HG03060 (cell line): ENCODE measurements around the gene ENO1.
A peak's percentile ranks its signal among the peaks of the same experiment; 100 is the strongest.
"Not testable (repeated sequence)": the region's sequence is repeated elsewhere in the genome, so short reads cannot be mapped to it uniquely, and the experiment has no call there.

ENCODE experiments used
- ATAC-seq: cut with Tn5 transposase; IDR thresholded peaks from one replicate; pipeline ENCODE4 v1.9.1; 2021; ENCODE audit warnings: low read depth, moderate number of reproducible peaks; ENCODE audit not compliant: unreplicated experiment

ENO1 gene

GRCh38 chr1:8848663-8849386 is 29.7 kb downstream of the ENO1 start:
- ATAC-seq: no peak

GRCh38 chr1:8847990-8848389 is 30.5 kb downstream of the ENO1 start:
- ATAC-seq: no peak

DNA sequence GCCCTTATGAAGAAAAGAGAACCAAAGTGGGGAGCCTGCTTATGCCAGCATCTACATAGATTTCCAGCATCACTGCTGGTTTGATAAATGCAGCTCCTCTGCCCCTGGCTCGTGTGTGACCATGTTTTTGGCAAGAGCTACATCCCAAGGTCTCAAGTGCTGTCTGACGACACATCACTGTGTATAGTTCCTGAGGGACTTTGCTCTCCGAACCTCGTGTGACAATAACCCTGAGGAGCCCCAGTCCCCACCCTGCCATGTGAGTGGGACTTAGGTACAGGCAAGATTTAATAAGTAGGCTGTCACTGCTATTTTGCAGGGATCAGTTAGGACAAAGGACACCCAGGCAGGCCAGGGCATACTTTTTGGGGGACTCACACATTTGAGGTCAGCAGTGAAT is 32.2 kb downstream of the ENO1 start:
- no peak for ATAC-seq

DNA sequence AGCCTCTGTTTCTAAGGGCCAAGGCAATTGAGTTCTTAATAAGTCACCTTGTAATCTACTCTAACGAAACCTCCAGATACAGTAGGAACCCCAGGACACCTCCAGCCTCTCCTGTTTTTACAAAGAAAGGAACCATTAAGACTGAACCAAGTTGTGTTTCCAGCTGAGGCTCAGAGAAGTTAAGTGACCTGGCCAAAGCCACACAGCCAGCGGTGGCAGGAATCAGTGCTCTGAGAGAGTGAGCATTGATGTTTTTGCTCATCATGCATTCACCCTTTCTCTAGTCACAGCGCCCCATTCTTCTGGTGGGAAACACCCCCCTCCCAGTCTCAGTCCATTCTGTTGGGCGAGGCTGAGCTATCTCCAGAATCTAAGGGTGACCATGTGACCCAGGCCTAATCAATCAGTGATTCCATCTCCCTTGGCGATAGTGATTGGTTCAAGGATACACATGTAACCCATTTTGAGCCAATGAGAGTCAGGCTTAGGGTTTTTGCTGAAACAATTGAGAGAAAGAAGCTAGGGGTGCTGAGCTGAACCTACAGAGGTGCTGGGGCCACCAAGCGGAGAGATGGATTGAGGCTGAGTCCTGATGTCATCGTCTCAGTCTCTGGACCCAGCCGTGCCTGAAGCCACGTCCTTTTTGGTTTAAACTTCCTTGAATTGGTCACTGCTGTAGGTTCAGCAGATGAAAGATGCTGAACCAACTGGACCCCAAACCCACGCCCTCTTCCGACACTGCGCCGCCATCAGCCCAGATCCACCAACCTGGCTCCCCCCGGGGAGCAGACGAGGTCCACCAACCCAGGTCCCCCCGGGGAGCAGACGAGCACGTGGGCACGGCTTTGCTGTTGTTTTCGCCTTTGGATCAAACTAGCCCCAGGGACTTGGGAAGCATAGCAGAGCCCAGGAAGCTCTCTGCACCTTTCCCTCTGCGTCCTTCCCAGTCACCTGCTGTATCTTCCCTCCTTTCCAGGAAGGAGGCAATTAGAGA is 33.1 kb downstream of the ENO1 start:
- ATAC-seq: no peak

DNA sequence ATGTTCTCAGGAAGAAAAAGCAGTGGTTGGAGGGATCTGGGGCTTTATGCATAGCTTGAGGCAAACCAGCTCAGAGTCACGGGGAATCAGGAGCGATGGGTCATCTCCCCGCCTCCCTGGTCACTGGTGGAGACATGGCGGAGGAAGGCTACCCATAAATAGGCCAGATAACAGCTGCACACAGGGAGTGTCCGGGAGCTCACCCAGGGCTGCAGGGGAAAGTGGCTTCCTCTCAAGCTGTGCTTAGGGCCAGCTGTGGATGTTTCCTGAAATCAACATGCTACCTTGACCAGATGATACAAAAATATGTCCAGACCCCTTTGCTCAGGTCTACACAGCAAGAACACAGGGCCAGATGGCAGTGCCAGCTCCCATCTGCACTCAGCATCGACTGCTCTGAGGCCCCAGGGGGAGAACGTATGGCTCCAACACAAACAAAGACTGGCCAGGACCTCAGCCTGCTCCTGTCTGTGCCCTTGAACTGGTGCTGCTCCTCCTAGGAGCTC is 33.9 kb downstream of the ENO1 start:
- no peak for ATAC-seq

GRCh38 chr1:8841395-8841794 is 37.1 kb downstream of the ENO1 start:
- ATAC-seq: no peak

- no peak for ATAC-seq
Observed at GRCh38 chr1:8839990-8840389, 38.5 kb downstream of the ENO1 start.

GRCh38 chr1:8835941-8836643 is 42.4 kb downstream of the ENO1 start:
- ATAC-seq: no peak

GRCh38 chr1:8831340-8831739 is 47.1 kb downstream of the ENO1 start:
- no peak for ATAC-seq

GRCh38 chr1:8830732-8831131 is 47.8 kb downstream of the ENO1 start:
- ATAC-seq: not testable (repeated sequence)

DNA sequence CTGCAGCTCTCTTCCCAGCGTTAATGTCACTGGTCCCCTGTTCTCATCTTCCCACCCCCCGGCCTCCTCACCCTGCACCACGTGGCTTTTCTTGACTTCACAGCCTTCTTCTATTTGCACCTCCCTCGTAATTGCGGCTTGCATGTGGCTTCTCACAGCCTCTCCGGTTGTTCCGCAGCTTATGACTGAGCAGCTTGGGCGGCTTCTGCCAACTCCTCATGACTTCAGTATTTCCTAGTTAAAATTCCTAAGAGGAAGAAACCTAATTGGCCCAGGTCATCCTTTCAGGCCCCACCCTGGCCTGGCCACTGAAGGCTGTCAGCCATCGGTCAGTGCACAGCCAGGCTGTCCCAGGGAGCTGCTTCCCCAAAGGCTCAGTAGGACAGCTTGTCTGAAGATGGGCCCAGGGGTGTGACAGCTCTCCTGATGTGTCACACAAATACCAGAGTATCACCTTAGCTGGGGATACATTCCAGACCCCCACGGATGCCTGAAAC is 52.5 kb downstream of the ENO1 start:
- no peak for ATAC-seq

DNA sequence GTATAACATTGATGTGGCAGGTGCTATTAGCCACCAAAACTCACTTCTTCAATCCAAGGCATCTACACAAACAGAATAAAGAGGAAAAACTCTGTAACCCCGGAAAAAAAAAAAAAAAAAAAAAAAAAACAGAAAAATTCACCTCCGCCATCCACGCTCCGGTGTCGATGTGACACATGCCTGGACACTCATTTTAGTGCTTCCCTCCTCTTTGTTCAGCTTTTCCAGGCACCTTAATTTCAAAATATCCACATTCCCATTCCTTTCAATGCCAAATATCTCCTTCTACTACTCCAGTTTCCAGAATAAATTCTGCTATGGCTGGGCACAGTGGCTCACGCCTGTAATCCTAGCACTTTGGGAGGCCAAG is 55.2 kb downstream of the ENO1 start:
- ATAC-seq: no peak

- ATAC-seq: no peak
Observed at GRCh38 chr1:8822373-8823294, 55.9 kb downstream of the ENO1 start.

- ATAC-seq: no peak
Observed at GRCh38 chr1:8821084-8821483, 57.4 kb downstream of the ENO1 start.

DNA sequence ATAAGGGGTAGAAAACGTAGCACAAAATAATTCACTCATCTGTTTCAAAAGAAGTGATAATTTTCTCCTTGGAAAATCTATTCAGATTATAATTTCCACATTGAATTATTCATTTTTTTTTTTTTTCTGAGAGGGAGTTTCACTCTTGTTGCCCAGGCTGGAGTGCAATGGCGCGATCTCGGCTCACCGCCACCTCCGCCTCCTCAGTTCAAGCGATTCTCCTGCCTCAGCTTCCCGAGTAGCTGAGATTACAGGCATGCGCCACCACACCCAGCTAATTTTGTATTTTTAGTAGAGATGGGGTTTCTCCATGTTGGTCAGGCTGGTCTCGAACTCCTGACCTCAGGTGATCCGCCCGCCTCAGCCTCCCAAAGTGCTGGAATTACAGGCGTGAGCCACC is 59.7 kb downstream of the ENO1 start:
- not testable (repeated sequence) for ATAC-seq

DNA sequence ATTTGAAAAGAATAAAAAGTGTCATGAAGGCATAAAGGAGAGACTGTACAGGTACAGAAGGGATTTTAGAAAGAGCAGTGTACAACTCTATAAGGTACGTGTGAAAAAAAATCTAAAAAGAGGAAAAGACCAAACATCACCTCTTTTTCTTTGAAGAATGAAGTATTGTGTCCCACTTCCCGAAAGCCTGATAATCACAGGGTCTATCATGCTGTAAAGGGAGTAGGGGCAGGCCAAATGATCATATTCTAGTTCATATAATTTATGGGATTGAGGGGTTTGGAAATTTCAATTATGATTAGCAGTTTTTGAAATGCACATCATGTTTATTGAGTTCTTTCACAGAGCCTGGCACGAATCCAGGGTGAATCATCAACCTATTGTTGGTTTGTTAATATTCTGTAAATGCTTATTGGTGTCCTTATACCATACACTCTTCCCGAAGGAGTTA is 60.1 kb downstream of the ENO1 start:
- ATAC-seq: no peak

- ATAC-seq: peak; percentile 74
Observed at GRCh38 chr1:8817412-8818324, 60.8 kb downstream of the ENO1 start, which contains the start of gene RERE. TSS of gene RERE (minus strand) at chr1:8817640.

- ATAC-seq: no peak
Observed at GRCh38 chr1:8816831-8817411, 61.6 kb downstream of the ENO1 start.
